A673 (cell line): ENCODE results near the gene SLC9A8.
"Not testable (repeated sequence)": the region's sequence is repeated elsewhere in the genome, so short reads cannot be mapped to it uniquely, and the experiment has no call there.

Experiments
- EZH2 ChIP-seq: fragments of 200-600 bp; sonication (generic); IDR thresholded peaks from 2 replicates; pipeline ENCODE4 v1.6.1; 2017; ENCODE audit warnings: borderline replicate concordance, low read depth, mild to moderate bottlenecking, mixed read lengths, antibody characterized with exemption, low read length; ENCODE audit not compliant: poor library complexity, severe bottlenecking
- TF ChIP-seq, protein P1 (sequence below): fragments of 300-800, 200-600 bp; sonication (generic); conservative IDR thresholded peaks from 2 replicates; pipeline ENCODE4 v1.5.1; 2017; ENCODE audit warnings: low read depth, mild to moderate bottlenecking, antibody characterized with exemption, low read length, moderate library complexity, mixed read lengths

DNA sequence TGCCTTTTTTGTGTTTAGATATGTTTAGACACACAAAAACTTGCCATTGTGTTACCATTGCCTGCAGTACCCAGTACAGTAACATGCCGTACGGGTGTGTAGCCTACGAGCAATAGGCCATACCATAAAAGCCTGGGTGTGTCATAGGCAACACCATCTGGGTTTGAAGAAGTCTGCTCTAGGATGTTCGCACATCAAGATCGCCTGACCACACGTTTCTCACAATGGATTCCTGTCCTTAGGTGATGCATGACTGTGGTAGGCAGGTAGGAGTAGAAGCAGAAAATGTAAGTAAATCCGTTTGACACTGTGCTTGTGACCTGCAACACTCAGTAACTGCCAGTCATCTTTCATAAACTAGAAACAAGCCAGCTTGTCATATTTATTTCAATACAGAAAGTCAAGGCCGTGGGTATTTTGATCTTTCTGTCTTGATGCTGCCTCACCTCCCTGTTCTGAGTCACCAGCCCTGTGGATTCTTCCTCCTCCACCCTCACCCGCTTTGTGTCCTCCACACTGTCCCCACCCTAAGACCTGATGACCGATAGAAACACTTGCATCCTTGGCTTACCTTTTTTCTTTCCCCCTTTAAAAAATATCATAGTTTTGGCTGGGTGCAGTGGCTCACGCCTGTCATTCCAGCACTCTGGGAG lies 7.3 kb upstream of the SLC9A8 start:
- TF ChIP-seq EZH2: not testable (repeated sequence)
- TF ChIP-seq, protein P1, sequence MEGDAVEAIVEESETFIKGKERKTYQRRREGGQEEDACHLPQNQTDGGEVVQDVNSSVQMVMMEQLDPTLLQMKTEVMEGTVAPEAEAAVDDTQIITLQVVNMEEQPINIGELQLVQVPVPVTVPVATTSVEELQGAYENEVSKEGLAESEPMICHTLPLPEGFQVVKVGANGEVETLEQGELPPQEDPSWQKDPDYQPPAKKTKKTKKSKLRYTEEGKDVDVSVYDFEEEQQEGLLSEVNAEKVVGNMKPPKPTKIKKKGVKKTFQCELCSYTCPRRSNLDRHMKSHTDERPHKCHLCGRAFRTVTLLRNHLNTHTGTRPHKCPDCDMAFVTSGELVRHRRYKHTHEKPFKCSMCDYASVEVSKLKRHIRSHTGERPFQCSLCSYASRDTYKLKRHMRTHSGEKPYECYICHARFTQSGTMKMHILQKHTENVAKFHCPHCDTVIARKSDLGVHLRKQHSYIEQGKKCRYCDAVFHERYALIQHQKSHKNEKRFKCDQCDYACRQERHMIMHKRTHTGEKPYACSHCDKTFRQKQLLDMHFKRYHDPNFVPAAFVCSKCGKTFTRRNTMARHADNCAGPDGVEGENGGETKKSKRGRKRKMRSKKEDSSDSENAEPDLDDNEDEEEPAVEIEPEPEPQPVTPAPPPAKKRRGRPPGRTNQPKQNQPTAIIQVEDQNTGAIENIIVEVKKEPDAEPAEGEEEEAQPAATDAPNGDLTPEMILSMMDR: not testable (repeated sequence)
